Calu3 (cell line): Measurements from ENCODE around the gene DPF3. TPM values are rescaled to one million over a fixed set of nuclear protein-coding genes. Genes with fewer than 3 reads are reported as not detected.

Source experiments
- BruUV-seq: library from RNA; stranded (reverse); fragments of 400-500 nt; replicated peaks from 2 replicates; lab custom pipeline; 2021; lab: Mats Ljungman, UMichigan
- CTCF ChIA-PET: fragments of 300-600 bp; sonication (Branson Sonifier 250); formaldehyde crosslinking; loops from one replicate; lab custom pipeline; 2022; ENCODE audit warnings: antibody characterized with exemption; lab: Charles Lee
- DNase-seq: peaks from one replicate; pipeline ENCODE4 v3.0.0; 2022
- H3K27ac Mint-ChIP-seq: one replicate; pipeline ENCODE4 v1.8.0; 2022; ENCODE audit warnings: mixed read lengths; ENCODE audit not compliant: unreplicated experiment
- H3K27me3 Mint-ChIP-seq: one replicate; pipeline ENCODE4 v1.8.0; 2022; ENCODE audit warnings: mixed read lengths; ENCODE audit not compliant: unreplicated experiment
- H3K36me3 Mint-ChIP-seq: one replicate; pipeline ENCODE4 v1.8.0; 2022; ENCODE audit warnings: mild to moderate bottlenecking, moderate library complexity, mixed read lengths; ENCODE audit not compliant: insufficient read depth, unreplicated experiment
- H3K4me1 Mint-ChIP-seq: one replicate; pipeline ENCODE4 v1.8.0; 2022; ENCODE audit warnings: mild to moderate bottlenecking, low read depth, mixed read lengths; ENCODE audit not compliant: unreplicated experiment
- H3K4me3 Mint-ChIP-seq: one replicate; pipeline ENCODE4 v1.8.0; 2022; ENCODE audit warnings: mild to moderate bottlenecking, low read depth, moderate library complexity, mixed read lengths; ENCODE audit not compliant: unreplicated experiment
- H3K9me3 Mint-ChIP-seq: one replicate; pipeline ENCODE4 v1.8.0; 2022; ENCODE audit warnings: low read depth, mixed read lengths; ENCODE audit not compliant: unreplicated experiment
- intact Hi-C: fragments of 100-400 bp; cut with micrococcal nuclease; formaldehyde crosslinking; loops from one replicate; pipeline ENCODE4 v1.10.0; 2022; ENCODE audit not compliant: unreplicated experiment
- total RNA-seq: library from RNA; stranded (reverse); gene quantifications from 2 replicates; pipeline ENCODE4 v1.2.3, GENCODE V29; 2022
- TF ChIP-seq, protein P1 (sequence below): fragments of 200-600 bp; IDR thresholded peaks from one replicate; pipeline ENCODE4 v1.8.0; 2022; ENCODE audit warnings: antibody characterized with exemption; ENCODE audit not compliant: unreplicated experiment

Gene DPF3
- total RNA-seq, 1 experiment from 2014 or later: 9.6 TPM

DNA sequence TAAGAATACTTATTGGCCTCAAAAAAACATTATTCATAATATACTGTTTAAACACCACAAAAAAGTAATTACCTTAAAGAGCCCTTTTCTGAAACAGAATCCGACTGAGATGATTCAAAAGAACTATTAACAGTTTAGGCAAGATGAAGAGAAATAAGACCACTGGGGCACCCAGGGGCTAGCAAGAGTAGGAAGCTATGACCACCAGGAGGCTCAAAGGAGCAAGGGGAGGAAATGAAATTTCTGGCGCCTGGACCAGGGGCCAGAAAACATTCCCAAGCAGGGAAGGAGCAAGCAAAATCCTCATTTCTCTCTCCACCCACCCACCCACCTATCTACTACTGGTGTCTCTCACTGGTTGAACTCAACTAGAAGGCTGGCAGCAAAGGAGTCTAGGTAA lies 26.1 kb upstream of the DPF3 start:
- Mint-ChIP-seq H3K27ac (no peak overlapping the region), H3K9me3 (no peaks in the 10 kb centered on the region), H3K4me1 (peaks cover 9% of the 10 kb centered on the region), H3K27me3 (peaks cover 28% of the 10 kb centered on the region), H3K4me3 (no peak overlapping the region), H3K36me3 (no peaks in the 10 kb centered on the region)
- no TSS peak for BruUV-seq
- intact Hi-C loops: no loop called here
- DNase-seq: no peak
- CTCF ChIA-PET: no interaction called here
- TF ChIP-seq, protein P1, sequence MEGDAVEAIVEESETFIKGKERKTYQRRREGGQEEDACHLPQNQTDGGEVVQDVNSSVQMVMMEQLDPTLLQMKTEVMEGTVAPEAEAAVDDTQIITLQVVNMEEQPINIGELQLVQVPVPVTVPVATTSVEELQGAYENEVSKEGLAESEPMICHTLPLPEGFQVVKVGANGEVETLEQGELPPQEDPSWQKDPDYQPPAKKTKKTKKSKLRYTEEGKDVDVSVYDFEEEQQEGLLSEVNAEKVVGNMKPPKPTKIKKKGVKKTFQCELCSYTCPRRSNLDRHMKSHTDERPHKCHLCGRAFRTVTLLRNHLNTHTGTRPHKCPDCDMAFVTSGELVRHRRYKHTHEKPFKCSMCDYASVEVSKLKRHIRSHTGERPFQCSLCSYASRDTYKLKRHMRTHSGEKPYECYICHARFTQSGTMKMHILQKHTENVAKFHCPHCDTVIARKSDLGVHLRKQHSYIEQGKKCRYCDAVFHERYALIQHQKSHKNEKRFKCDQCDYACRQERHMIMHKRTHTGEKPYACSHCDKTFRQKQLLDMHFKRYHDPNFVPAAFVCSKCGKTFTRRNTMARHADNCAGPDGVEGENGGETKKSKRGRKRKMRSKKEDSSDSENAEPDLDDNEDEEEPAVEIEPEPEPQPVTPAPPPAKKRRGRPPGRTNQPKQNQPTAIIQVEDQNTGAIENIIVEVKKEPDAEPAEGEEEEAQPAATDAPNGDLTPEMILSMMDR: no peak

DNA sequence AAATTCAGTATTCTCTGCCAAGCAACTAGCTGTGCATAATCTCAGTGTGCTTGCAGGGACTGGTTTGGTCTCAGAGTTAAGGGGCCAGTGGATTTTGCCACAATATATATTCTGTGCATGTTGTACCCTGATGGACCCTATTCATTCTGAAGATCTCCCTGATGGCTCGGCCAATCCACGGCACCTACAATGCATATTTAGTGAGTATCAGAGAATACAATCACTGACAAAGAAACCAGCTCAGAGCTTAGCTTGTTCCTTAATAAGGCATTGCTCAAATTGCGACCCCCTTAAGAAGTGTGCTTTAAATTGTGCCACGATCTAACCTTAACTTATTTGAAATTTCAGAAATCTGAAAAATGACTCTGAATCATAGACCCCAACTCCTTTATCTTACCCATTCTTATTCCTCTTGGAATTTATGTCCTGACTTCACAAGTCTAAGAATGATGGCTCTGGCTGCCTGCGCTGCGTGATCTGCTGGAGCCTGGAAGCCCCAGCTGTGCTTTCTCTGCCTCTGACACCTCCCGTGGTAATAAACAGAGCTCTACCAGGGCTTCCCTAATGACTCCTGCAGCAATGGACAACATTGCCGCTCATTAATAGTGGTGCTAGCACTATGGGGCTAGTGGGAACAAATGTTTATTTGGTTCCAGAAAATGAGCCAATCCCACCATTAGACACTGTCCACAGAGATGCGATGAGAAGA lies 23.3 kb upstream of the DPF3 start:
- Mint-ChIP-seq H3K4me1 (no peaks in the 10 kb centered on the region), H3K27ac (no peak overlapping the region), H3K9me3 (no peaks in the 10 kb centered on the region), H3K36me3 (no peaks in the 10 kb centered on the region), H3K27me3 (peaks cover 28% of the 10 kb centered on the region), H3K4me3 (no peak overlapping the region)
- BruUV-seq: no TSS peak
- intact Hi-C loops: no loop called here
- CTCF ChIA-PET: interaction anchor here (0.6 kb wide), 1 partner anchor 464 kb away, joined by 5 read pairs; no protein-coding TSS in a partner anchor
- TF ChIP-seq, protein P1: no peak
- DNase-seq: no peak

DNA sequence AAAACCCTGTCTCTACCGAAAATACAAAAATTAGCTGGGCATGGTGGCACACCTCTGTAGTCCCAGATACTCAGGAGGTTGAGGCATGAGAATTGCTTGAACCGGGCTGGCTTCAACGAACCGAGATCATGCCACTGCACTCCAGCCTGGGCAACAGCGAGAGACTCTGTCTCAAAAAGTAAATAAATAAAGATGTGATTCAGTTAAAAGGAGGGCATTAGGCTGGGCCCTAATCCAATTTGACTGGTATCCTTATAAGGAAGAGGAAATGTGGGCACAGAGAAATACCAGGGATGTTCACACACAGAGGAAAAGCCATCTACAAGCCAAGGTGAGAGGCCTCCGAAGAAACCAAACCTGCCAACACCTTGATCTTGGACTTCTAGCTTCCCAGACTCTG lies 22.3 kb upstream of the DPF3 start:
- Mint-ChIP-seq H3K4me1 (no peaks in the 10 kb centered on the region), H3K27me3 (peaks cover 28% of the 10 kb centered on the region), H3K9me3 (no peaks in the 10 kb centered on the region), H3K27ac (no peak overlapping the region), H3K36me3 (no peaks in the 10 kb centered on the region), H3K4me3 (no peak overlapping the region)
- intact Hi-C loops: no loop called here
- DNase-seq: no peak
- TF ChIP-seq, protein P1: no peak
- BruUV-seq: no TSS peak
- CTCF ChIA-PET: interaction anchor here (0.6 kb wide), 1 partner anchor 284 kb away, joined by 6 read pairs; no protein-coding TSS in a partner anchor

DNA sequence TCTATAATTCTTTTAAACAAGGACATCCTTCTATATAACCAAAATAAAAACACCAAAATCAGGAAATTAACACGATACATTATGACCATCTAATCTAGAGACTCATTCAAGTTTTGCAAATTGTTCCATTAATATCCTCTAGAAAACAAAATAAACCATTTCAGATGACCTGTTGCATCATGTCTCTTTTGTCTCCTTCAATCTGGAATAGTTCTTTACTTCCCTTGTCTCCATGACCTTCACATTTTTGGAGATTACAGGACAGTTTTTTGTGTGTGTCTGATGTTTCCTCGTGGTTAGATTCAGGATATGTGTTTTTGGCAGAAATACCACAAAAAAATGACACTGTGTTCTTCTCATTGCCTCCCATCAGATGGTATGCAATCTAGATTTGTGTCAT lies 19.9 kb upstream of the DPF3 start:
- no peak for DNase-seq
- Mint-ChIP-seq H3K4me1 (no peaks in the 10 kb centered on the region), H3K27ac (no peak overlapping the region), H3K9me3 (no peaks in the 10 kb centered on the region), H3K27me3 (peaks cover 9% of the 10 kb centered on the region), H3K4me3 (no peak overlapping the region), H3K36me3 (no peaks in the 10 kb centered on the region)
- no TSS peak for BruUV-seq
- intact Hi-C loops: no loop called here
- CTCF ChIA-PET: no interaction called here
- TF ChIP-seq, protein P1: no peak
